SK-N-SH treated with all-trans-retinoic acid at 6 μM for 48 hours (cell line): Measurements from ENCODE around the gene S100A14.

ENCODE experiments used
- GLIS3 ChIP-seq: fragments of 250-450 bp; sonication (Bioruptor Pico); IDR thresholded peaks from 2 replicates; pipeline ENCODE4 v1.5.0; 2020; ENCODE audit warnings: mild to moderate bottlenecking, moderate library complexity
- OSR1 ChIP-seq: fragments of 250-450 bp; sonication (Bioruptor Pico); IDR thresholded peaks from 2 replicates; pipeline ENCODE4 v1.8.0; 2022; ENCODE audit warnings: moderate library complexity, mild to moderate bottlenecking, inconsistent platforms
- PATZ1 ChIP-seq: fragments of 250-450 bp; sonication (Bioruptor Pico); IDR thresholded peaks from 2 replicates; pipeline ENCODE4 v1.8.0; 2020; ENCODE audit warnings: mild to moderate bottlenecking, moderate library complexity, borderline replicate concordance
- RARB ChIP-seq: fragments of 250-450 bp; sonication (Bioruptor Pico); IDR thresholded peaks from 2 replicates; pipeline ENCODE4 v1.8.0; 2021; ENCODE audit warnings: mild to moderate bottlenecking, moderate library complexity
- ZFP3 ChIP-seq: fragments of 250-450 bp; sonication (Bioruptor Pico); IDR thresholded peaks from 2 replicates; pipeline ENCODE4 v1.5.0; 2020; ENCODE audit warnings: mild to moderate bottlenecking, moderate library complexity
- ZNF8 ChIP-seq: fragments of 450-650 bp; formaldehyde crosslinking; IDR thresholded peaks from 2 replicates; pipeline ENCODE4 v1.5.0; 2020; ENCODE audit warnings: mild to moderate bottlenecking, moderate library complexity
- TF ChIP-seq, protein P1 (sequence below): fragments of 250-450 bp; sonication (Bioruptor Pico); IDR thresholded peaks from 2 replicates; pipeline ENCODE4 v1.5.1; 2020; ENCODE audit warnings: low read depth, mild to moderate bottlenecking, moderate library complexity

DNA sequence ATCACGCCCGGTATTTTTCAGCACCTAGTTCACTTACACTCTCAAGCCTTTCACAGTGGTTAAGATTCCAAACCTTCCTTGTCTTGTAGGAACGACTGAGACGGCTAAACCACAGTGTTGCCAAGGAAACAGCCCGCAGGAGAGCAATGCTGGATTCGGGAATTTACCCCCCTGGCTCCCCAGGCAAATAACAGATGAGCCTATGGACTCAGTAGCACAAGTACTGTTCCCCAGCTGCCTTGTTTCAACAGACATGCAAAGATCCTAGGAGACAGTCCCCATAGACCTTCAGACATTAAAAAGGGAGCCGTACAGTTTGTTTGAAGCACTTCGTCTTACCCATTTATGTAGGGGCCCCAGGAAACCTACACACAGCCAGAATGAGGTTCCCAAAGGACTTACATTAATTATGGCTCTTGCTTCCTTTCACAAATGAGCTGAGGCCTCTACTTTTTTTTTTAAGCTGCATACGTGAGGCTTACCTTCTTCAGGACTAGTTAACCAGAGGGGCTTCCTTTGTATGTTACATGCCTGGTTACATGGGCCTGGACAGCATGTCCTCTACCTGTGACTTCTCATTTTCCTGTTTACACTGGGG lies 45.1 kb upstream of the S100A14 start:
- TF ChIP-seq ZFP3, result no peak
- no peak for TF ChIP-seq GLIS3 (CRISPR knock-in tag)
- TF ChIP-seq ZNF8, result no peak
- TF ChIP-seq RARB (CRISPR knock-in tag), result no peak
- TF ChIP-seq, protein P1, sequence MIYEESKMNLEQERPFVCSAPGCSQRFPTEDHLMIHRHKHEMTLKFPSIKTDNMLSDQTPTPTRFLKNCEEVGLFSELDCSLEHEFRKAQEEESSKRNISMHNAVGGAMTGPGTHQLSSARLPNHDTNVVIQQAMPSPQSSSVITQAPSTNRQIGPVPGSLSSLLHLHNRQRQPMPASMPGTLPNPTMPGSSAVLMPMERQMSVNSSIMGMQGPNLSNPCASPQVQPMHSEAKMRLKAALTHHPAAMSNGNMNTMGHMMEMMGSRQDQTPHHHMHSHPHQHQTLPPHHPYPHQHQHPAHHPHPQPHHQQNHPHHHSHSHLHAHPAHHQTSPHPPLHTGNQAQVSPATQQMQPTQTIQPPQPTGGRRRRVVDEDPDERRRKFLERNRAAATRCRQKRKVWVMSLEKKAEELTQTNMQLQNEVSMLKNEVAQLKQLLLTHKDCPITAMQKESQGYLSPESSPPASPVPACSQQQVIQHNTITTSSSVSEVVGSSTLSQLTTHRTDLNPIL (CRISPR knock-in tag), result 0 out of 2 replicates have a peak, but pooled peaks have one; percentile 35
- TF ChIP-seq PATZ1, result no peak
- no peak for TF ChIP-seq OSR1
